Measurements from ENCODE around the gene TAF4.

- TF ChIP-seq GLIS3 (CRISPR knock-in tag; IDR thresholded peaks at IDR 0.05) (no peak), PATZ1 (CRISPR knock-in tag; IDR thresholded peaks at IDR 0.05; ENCODE audit: borderline replicate concordance) (no peak), ZC3H10 (CRISPR knock-in tag; IDR thresholded peaks at IDR 0.05) (no peak), CSRNP3 (CRISPR knock-in tag; IDR thresholded peaks at IDR 0.05) (no peak), RARB (CRISPR knock-in tag; IDR thresholded peaks at IDR 0.05) (no peak), TOX (CRISPR knock-in tag; IDR thresholded peaks at IDR 0.05; ENCODE audit: borderline replicate concordance) (no peak), ZFP3 (CRISPR knock-in tag; IDR thresholded peaks at IDR 0.05) (no peak), POU6F1 (CRISPR knock-in tag; IDR thresholded peaks at IDR 0.05; ENCODE audit: borderline replicate concordance, low read depth) (no peak), ZNF70 (CRISPR knock-in tag; IDR thresholded peaks at IDR 0.05) (no peak), PPARA (CRISPR knock-in tag; IDR thresholded peaks at IDR 0.05; ENCODE audit: borderline replicate concordance) (no peak), ZFP30 (CRISPR knock-in tag; IDR thresholded peaks at IDR 0.05) (no peak), ARNTL (CRISPR knock-in tag; IDR thresholded peaks at IDR 0.05; ENCODE audit: borderline replicate concordance, low read depth) (no peak)
Measured at GRCh38 chr20:62007127-62007647, 58.5 kb downstream of the TAF4 start.
